Measurements from ENCODE around the gene NPAT.

DNA sequence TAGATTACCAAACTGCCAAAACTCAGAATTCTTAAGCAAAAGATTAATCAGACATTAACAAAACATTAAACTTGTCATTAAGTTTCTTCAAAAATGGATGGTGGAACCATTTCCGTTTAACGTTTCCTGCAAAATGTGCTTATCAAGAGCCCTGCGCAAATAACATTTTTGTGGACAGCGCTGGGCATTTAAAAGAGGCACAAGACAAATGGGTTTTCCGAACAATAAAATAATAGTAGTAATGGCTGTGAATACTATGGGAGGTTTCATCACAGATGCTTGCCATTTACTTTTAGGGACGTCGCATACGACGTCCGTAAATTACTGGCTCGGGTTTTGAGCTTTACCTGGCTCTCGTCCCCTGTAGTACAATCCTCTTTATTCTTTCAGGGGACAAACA is 1.1 kb downstream of the NPAT start:
- TF ChIP-seq, protein P1, sequence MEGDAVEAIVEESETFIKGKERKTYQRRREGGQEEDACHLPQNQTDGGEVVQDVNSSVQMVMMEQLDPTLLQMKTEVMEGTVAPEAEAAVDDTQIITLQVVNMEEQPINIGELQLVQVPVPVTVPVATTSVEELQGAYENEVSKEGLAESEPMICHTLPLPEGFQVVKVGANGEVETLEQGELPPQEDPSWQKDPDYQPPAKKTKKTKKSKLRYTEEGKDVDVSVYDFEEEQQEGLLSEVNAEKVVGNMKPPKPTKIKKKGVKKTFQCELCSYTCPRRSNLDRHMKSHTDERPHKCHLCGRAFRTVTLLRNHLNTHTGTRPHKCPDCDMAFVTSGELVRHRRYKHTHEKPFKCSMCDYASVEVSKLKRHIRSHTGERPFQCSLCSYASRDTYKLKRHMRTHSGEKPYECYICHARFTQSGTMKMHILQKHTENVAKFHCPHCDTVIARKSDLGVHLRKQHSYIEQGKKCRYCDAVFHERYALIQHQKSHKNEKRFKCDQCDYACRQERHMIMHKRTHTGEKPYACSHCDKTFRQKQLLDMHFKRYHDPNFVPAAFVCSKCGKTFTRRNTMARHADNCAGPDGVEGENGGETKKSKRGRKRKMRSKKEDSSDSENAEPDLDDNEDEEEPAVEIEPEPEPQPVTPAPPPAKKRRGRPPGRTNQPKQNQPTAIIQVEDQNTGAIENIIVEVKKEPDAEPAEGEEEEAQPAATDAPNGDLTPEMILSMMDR (IDR thresholded peaks at IDR 0.05), result no peak
- TF ChIP-seq EP300 (IDR thresholded peaks at IDR 0.05) (no peak), POLR2A (IDR thresholded peaks at IDR 0.05) (no peak), POLR2AphosphoS5 (IDR thresholded peaks at IDR 0.05) (no peak)

All from upper lobe of left lung (tissue), 4 donors.